ENCODE data around the gene TIMM13.

TIMM13 gene

DNA sequence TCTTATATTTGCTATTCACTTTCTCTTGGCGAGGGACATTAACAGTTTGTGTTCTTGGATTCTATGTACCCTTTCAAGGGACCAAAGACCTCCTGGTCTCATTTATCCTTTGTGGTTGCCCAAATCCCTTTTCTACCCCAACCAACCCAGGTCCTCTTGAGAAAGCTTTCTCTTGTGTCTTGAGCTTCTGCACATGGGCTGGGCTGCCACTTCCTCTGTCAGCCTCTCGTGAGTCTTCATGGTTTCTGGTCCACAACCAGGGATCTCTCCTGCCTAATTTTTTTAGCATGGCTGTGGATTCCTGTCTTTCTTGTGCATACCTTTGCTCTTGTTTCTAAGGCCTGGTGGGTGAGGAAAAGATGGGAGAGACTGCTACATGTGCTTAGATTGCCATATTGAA, 14.9 kb downstream of the TIMM13 start:
- Histone ChIP-seq H3K27ac (replicated peaks) (no peak overlapping the region; the same call in 1 of the 2 replicates), H3K4me3 (replicated peaks; ENCODE audit: insufficient read depth, low read length) (no peak overlapping the region), H3K27me3 (ENCODE audit: insufficient read depth, poor library complexity, severe bottlenecking) (no peaks in the 10 kb centered on the region)
- DNase-seq (ENCODE audit: low read depth in 1 of 2, low spot score in 1 of 2): peak in 1 of 2 experiments; percentile 62
- TF ChIP-seq REST (IDR thresholded peaks at IDR 0.05; ENCODE audit: insufficient replicate concordance, low read depth) (no peak), POLR2AphosphoS5 (IDR thresholded peaks at IDR 0.05; ENCODE audit: low read depth) (peak; percentile 15; the same call in 1 of the 2 replicates), CTCF (IDR thresholded peaks at IDR 0.05; ENCODE audit: insufficient read depth, low read length) (no peak), GABPA (IDR thresholded peaks at IDR 0.05; ENCODE audit: low read depth) (no peak), SPI1 (IDR thresholded peaks at IDR 0.05; ENCODE audit: borderline replicate concordance, low read depth) (peak; percentile 83)

DNA sequence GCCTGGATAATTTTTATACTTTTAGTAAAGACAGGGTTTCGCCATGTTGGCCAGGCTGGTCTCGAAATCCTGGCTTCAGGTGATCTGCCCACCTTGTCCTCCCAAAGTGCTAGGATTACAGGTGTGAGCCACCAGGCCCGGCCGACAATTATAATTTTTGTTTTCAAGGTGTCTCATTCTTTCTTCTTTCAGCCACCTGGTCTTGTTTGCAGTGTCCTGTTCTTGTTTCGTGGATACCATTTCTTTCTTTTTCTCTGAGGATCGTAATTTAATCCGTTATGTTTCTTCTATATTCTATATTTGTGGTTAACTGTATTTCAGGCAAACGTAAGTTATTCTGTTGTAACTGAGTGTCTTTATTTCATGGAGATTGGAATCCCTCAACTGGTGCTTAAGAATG, 15.7 kb downstream of the TIMM13 start:
- no peak overlapping the region for H3K4me3 ChIP-seq (replicated peaks; ENCODE audit: insufficient read depth, low read length)
- no peak overlapping the region for H3K27ac ChIP-seq (replicated peaks)
- DNase-seq (ENCODE audit: low read depth in 1 of 2, low spot score in 1 of 2): no peak
- no peaks in the 10 kb centered on the region for H3K27me3 ChIP-seq (ENCODE audit: insufficient read depth, poor library complexity, severe bottlenecking)
- TF ChIP-seq CTCF (IDR thresholded peaks at IDR 0.05; ENCODE audit: insufficient read depth, low read length) (no peak), POLR2AphosphoS5 (IDR thresholded peaks at IDR 0.05; ENCODE audit: low read depth) (no peak), REST (IDR thresholded peaks at IDR 0.05; ENCODE audit: insufficient replicate concordance, low read depth) (no peak), GABPA (IDR thresholded peaks at IDR 0.05; ENCODE audit: low read depth) (no peak), SPI1 (IDR thresholded peaks at IDR 0.05; ENCODE audit: borderline replicate concordance, low read depth) (no peak)

DNA sequence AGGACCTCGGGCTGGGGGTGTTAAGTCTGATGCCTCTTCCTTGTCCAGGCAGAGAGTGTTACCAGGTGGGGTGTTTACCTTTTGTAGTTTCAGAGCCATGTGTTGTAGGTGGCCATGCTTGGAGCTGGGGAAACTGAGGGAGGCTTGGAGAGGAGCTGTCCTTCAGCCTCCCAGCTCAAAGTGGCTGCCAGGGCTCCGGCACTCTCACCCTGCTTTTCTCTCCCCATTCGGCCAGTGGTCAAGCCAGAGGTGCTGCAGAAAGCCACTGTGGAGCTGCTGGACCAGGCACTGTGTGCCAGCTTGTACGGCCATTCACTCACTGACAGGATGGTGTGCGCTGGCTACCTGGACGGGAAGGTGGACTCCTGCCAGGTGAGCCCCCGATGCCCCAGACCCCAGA, 17.4 kb downstream of the TIMM13 start:
- Histone ChIP-seq H3K4me3 (replicated peaks; ENCODE audit: insufficient read depth, low read length) (no peak overlapping the region), H3K27ac (replicated peaks) (no peak overlapping the region), H3K27me3 (ENCODE audit: insufficient read depth, poor library complexity, severe bottlenecking) (no peaks in the 10 kb centered on the region)
- no peak for TF ChIP-seq POLR2AphosphoS5 (IDR thresholded peaks at IDR 0.05; ENCODE audit: low read depth)
- no peak for TF ChIP-seq REST (IDR thresholded peaks at IDR 0.05; ENCODE audit: insufficient replicate concordance, low read depth)
- TF ChIP-seq GABPA (IDR thresholded peaks at IDR 0.05; ENCODE audit: low read depth): no peak
- no peak for TF ChIP-seq SPI1 (IDR thresholded peaks at IDR 0.05; ENCODE audit: borderline replicate concordance, low read depth)
- TF ChIP-seq CTCF (IDR thresholded peaks at IDR 0.05; ENCODE audit: insufficient read depth, low read length): no peak
- no peak for DNase-seq (ENCODE audit: low read depth in 1 of 2, low spot score in 1 of 2)
